ENCODE results near the gene COQ8A.
"Not testable (repeated sequence)": the region's sequence is repeated elsewhere in the genome, so short reads cannot be mapped to it uniquely, and the experiment has no call there.

COQ8A gene

DNA sequence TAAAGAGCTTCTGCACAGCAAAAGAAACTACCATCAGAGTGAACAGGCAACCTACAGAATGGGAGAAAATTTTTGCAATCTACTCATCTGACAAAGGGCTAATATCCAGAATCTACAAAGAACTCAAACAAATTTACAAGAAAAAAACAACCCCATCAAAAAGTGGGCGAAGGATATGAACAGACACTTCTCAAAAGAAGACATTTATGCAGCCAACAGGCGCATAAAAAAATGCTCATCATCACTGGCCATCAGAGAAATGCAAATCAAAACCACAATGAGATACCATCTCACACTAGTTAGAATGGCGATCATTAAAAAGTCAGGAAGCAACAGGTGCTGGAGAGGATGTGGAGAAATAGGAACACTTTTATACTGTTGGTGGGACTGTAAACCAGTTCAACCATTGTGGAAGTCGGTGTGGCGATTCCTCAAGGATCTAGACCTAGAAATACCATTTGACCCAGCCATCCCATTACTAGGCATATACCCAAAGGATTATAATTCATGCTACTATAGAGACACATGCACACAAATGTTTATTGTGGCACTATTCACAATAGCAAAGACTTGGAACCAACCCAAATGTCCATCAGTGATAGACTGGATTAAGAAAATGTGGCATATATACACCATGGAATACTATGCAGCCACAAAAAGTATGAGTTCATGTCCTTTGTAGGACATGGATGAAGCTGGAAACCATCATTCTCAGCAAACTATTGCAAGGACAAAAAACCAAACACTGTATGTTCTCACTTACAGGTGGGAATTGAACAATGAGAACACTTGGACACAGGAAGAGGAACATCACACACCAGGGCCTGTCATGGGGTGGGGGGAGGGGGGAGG lies 10.6 kb upstream of the COQ8A start:
- not testable (repeated sequence) for DNase-seq (ENCODE audit: low read depth)

DNA sequence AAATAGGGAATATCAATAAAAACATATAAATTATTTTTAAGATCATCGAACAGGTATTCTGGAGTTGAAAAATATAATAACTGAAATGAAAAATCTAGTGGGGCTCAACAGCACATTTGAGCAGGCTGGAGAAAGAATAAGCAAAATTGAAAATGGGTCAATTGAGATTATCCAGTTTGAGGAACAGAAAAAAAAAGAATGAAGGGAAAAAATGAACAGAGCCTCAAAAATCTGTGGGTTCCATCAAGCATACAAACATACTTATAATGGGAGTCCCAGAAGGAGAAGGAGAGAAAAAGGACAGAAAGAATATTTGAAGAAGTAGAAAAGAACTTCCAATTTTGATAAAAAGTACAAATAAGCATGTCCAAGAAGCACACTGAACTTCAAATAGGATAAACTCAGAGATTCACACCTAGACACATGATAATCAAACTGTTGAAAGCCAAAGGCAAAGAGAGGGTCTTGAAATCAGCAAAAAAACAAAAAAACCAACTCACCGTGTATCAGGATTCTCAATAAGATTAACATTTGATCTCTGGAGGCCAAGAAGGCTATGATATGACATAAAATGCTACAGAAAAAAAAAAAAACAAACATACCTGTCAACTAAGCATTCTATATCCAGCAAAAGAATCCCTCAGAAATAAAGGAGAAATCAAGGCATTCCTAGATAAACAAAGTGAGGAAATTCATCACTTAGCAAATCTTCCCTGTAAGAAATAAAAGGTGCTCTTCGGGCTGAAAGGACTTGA lies 5.4 kb upstream of the COQ8A start:
- no peak for DNase-seq (ENCODE audit: low read depth)

DNA sequence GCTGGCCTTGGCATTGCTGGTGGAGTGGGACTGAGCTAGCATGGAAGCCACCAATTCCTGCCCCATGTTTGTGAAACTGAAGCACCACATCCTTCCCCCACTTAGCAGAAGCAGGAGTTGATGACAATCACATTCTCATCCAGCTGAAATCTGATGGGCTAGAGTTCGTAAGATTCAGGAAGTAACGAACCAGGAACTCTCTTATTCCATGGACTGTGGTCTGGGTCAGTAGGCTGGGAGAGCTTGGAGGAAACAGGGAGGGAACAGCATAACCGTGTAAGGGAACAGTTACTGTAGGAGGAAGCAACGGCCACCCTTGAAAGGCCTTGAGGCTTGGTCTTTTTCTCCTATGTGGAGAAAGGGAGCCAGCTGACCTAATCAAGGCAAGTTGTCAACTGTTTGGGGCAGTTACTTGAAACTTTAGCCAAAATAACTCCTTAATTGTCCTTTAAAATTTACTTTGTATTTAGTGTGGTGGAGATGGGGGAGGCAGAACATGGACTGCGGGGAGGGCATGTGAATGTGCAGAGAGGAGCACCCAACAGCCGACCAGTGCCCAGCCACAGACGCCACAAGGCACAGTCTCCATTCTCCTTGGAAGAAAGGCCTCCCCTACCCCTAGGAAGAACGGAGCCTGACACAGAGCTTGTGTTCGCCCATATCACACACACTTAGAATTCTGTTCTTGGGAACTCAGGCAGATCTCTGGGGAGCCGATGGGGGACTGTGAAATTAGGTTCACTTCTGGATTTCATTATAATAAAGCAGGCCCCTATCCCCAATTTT lies 2.0 kb upstream of the COQ8A start:
- DNase-seq (ENCODE audit: low read depth): no peak

DNA sequence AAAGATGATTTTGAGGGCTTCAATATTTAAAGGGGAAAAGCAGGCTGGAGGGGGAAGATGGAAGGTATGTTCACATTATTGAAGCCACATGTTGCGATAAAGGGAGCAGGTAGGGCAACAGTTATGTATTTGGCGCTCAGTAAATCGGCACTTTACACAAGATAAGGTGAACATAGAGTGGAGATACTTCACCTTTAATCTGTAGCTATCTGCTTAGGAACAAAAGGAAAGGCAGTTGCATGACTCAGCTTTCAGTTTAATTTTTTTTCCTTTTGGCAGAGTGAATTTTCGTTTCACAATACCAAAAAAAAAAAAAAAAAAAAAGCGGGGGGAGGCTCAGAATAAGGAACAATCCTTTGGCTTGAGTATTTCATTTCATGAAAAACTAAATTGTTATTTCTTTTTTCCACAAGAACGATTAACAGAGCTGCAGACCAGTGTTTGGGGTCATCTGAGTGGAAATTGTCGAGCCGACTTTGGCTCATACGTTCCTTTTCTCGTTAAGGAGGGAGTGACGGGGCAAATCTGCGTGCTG lies 1.1 kb upstream of the COQ8A start:
- DNase-seq (ENCODE audit: low read depth): no peak

DNA sequence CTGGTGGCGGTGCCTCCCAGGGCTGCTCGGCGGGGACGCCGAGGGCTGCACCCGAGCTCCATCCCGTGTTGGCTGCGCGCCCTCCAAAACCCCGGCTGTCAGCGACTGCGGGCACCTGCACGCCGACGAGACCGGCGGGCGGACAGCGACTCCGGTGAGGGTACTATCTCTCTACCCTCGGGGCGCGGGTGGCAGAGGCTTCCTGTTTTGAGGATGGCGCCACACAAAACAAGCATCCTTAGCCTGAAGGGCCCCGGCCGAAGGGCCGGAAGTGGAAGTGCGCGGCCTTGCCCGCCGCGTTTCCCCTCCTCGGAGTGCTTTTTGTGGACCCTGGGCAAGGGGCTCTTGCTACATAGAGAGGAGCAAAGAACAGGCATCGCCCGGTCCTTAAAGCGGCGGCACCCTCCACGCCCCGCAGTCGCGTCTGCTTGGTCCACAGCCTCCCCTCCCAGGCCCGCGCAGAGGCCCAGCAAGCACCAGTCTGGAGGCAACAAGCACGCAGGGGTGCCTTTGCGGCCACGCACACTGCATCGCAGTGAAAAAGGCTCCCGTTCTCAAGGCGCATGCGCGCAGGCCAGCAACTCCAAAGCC lies 561 bp upstream of the COQ8A start:
- no peak for DNase-seq (ENCODE audit: low read depth)

DNA sequence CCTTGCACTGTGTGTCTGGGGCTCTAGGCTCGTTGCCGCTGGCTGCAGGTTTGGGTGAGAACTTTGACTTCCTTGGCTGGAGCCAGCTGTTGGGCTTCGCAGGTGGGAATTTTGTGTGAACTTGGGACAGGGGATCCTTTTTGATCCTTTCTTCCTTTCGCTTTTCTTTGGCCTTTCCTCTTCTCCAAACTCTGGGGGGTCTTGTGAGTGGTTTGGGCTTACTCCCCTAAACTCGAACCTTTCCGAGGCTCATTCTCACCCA lies 643 bp downstream of the COQ8A start:
- DNase-seq (ENCODE audit: low read depth): no peak

DNA sequence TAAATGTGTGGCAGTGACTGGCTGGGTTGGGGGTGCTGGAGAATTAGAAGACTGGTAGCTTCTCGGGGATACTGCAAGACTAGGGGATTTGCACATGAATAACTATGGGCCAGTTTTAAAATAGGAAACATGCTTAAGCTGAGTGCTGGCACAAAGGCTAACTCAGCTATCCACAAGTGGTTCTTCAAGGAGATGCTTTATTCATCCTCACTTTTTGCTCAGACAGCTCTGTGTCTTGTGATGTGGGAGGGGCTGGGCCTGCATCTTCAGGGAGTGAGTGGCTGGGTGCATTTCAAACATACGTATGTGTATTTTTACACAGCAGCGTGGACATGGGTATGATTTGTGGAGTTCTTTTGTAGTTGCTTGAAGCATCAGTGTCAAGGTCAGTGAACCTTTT lies 2.3 kb downstream of the COQ8A start:
- no peak for DNase-seq (ENCODE audit: low read depth)

DNA sequence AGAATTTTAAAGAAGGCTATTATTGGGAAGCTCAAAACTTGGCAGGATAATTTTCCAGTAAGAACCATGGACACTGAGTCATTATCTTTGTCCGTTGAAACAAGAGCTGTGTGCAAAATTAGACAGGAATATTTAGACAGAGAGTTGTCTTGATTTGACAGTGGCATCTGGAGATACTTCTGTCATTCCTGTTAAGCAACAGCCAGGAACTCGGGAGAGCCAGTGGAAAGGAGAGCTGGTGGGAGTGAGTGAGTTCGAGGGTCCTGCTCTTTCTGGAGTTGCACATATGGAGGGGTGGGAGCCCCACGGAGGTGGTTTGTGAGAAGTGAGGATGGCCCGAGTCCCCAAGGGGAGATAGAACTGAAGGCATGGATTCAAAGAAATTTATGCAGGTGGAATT lies 3.1 kb downstream of the COQ8A start:
- no peak for DNase-seq (ENCODE audit: low read depth)

DNA sequence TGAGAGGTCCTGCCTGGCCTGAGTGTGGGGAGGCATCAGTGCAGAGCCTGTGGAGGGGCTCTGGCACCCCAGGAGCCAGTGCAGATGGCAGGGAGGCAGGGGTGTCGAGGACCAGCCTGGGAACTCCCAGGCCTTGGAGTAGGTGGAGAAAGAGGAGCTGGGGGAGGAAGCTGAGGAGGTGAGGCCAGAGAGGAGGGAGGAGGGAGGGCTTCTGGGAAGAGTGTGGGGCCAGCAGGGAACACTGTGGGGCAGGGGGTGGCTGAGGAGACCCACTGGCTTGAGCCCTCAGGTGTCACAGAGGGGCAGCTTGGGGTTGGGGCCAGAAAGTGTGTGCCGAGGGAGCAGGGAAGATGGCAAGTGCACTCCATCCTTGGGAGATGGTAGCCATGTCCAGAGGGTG lies 3.8 kb downstream of the COQ8A start:
- DNase-seq (ENCODE audit: low read depth): no peak

DNA sequence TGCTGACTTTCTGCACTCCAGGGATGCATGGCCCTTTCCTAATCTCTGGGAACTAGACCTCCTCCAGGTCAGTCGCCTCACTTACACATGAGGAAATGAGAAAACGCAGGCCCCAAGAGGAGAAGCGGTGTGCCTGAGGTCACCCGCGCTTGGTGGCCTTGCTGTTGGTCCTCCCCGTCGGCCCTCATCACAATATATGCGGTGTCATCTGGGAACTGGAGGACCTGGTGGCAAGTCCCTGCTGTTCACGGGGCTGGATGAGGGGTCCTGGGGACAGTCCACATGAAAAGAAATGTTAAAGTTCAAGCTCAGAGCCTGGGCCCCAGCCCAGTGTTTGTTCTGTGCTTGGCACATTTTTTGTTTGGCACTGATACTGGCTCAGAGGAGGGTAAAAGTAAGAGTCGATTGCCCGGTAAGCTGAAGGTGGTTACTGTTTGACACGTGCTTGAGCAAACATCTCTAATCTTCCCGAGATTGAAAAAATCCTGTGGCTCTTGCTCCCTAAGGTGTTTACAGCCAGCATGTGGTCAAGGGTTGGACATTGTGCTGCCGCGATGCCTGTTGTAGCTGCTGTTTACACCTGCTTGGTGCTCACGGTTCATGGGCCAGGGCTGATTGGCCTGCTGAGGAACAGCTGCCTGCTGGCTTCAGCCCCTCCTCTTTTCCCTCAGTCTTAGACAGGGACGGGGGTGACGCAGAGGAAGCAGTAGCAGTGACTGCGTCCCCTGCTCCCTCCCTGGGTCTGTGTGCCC lies 5.2 kb downstream of the COQ8A start:
- no peak for DNase-seq (ENCODE audit: low read depth)

DNA sequence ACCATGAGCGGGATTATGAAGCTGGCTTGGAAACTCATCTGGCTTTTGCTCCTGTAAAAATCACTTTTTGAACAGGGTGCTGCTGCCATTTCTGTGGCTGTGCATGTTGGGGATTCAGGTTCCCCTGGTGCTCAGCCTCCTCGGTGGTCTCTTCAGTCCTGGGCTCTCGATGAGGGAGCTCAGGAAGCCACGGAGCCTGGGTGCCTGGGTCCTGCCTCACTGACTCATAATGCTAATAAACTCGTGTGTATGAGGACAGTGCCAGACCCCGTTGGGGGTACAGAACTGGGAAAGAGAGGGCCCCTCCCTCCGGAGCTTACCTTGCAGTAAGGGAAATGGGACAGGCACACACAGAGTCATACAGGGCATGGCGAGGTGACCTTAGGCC lies 5.8 kb downstream of the COQ8A start:
- DNase-seq (ENCODE audit: low read depth): no peak

DNA sequence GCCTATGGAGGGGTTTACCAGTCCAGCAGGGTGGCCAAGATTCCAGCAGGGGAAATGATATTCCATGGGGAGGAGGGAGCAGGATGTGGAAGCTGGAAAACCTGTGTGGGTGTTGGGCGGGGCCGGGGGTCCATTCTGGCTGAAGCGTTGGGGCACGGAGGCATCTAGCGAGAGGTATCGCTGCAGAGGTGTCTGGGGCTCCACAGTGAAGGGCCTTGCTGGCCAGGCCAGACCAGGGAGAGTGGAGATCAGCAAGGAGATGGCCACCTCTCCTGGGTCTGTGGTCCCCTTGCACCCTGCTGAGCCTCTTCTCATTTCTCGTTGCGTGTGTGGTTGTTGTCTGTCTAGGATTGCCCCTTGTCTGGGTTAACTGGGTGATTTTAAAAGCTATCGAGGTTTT lies 6.2 kb downstream of the COQ8A start:
- DNase-seq (ENCODE audit: low read depth): no peak

DNA sequence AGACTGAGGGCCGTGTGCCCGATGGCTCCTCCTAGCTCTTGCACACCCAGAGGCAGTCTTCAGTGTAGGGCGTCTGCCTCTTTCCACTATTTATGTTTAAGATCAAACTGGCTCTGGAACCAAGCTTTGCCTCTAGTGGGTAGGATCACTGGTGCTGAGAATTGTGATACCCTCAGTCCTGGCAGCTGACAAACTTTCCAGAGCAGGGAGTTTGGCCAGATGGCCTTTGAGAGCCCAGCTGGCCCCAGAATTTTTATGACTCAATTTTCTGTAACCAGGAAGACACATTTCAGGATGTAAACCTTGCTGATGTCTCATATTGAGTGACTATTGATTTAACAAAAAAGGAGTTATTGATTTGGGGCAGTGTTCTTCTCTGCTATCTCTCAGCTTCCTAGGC lies 6.7 kb downstream of the COQ8A start:
- no peak for DNase-seq (ENCODE audit: low read depth)

DNA sequence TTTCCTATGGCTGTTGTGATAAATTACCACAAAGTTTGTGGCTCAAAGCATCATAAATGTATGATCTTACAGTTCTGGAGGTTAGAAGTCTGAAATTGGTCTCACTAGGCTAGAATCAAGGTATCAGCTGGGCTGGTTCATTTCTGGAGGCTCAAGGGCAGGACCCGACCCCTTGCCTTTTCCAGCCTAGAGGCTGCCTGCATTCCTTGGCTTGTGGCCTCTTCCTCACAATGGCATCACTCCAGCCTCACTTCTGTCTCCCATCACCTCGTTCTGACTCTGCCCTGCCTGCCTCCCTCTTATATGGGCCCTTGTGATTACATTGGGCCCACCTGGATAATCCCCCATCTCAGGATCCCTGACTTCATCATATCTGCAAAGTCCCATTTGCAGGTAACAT lies 8.0 kb downstream of the COQ8A start:
- no peak for DNase-seq (ENCODE audit: low read depth)

DNA sequence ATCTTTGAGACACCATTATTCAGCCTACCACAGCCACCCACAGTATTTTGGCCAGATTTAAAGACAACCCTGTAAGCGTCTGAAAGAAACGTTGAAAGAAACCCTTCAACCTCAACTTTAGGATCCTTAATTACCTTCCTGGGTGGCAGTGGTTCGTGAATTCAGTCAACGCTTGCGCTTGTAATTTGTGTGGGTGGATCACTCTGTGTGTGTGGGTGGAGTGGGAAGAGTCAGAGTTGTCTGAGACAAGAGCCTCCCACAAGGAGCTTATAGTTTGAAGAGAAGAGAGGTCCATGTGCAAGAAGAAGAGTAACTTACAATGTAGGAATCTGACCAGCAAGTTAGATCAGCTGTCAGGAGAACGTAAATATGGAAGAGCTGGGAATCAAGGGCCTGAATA lies 8.4 kb downstream of the COQ8A start:
- no peak for DNase-seq (ENCODE audit: low read depth)

DNA sequence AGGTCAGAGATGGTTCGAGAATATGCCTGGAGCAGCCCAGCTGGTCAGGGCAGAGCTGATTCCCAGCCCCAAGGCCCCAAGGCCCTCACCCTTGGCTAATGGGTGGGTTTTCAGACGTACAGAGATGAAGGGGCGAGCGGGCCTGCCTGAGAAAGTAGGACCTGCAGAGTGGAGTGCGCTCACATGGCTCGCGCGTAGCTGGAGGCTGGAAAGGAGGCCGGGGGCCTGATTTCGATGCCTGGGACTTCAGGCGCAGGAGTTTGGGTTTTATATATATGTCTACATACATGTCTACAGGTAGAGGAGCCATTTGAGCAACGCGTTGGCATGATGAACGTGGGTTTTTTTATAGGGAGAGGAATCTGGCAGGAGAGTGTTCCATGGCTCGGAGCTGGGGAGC lies 8.9 kb downstream of the COQ8A start:
- DNase-seq (ENCODE audit: low read depth): no peak

DNA sequence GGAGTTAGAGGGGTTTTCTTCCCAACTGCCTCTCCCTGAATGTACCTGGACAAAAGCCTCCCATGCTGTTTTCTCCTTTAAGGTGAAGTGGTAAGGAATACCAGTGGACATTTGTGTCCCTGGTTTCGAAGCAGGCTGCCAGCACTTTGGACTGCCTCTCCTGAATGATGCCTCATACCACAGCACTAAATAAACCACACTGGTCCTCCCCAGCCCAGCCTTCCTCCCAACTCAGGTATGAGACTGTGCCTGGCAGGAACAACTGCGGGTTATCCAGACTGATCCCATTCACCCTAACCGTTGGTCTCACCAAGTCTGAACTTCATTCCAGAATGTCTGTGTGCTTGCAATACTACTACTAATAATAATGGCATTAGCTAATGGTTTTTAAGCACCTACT lies 9.3 kb downstream of the COQ8A start:
- DNase-seq (ENCODE audit: low read depth): no peak

DNA sequence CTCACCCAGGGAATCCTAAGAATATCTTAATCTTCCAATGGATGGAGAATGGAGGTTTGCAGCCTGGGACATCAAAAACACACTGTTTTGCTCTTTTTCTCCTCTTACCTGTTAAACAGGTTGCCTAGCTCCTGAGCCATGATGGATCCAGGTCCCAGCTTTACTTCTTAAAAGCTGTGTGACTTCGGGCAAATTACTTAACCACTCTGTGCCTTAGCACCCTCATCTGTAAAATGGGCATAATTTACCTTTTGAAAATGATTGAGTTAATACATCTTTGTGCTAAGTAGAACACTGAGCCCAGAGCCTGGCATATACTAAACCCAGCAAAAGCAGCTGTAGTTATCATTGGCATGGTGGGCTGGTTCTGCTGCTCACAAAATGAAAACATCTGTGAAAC lies 10.2 kb downstream of the COQ8A start:
- no peak for DNase-seq (ENCODE audit: low read depth)

DNA sequence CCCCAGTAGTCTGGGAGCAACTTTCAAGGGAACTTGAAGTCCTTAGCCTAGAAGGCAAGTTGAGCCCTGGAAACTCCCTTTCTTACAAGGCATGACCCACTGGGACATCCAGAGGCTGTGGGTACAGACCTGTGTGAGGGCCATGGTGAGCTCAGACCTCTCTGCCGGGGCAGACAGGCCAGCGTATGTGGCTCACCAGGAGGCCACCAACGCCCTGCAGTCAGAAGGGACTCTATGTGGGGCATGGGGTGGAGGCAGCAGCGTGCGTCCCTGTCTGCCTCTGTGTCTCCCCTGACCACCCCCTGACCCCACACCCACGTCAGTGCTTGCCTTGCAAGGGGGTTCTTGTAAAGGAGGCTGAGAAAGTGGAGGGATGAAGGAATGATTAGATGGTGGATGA lies 10.8 kb downstream of the COQ8A start:
- no peak for DNase-seq (ENCODE audit: low read depth)

DNA sequence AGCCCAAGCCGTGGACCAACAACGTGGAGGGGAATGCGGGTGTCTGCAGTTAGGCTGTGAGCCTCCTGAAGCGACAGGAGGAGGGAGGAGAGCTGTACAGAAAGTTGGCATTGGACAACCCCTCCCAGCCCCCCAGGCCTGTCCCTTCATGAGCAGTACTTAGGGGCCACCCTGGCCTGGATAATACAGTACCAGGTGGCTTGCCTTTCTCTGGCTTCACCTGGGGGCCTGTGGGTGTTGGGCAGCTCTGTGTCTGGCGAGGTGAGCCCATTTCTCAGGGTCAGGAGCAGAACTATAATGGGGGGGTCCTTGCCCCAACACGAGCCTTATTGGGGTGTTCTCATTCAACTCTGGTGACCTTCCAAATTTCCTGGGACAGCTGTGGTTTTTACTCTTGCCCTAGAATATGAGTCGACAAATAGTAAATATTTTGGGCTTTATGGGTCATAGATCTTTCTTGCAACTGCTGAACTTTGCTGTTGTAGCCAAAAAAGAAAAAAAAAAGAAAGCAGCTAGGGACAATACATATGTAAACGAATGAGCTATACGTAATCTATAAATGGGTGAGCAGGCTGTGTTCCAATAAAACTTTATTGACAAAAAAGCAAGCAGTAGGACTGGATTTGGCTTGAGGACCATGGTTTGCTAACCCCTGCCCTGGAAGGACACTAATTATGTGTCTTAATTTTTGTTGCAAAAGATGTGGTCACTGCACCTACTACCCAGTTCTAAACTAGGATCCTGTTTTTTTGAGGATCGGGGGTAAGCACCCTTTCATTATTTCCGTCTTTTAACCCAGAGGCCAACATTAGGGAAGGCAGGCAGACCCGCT lies 11.4 kb downstream of the COQ8A start:
- no peak for DNase-seq (ENCODE audit: low read depth)

DNA sequence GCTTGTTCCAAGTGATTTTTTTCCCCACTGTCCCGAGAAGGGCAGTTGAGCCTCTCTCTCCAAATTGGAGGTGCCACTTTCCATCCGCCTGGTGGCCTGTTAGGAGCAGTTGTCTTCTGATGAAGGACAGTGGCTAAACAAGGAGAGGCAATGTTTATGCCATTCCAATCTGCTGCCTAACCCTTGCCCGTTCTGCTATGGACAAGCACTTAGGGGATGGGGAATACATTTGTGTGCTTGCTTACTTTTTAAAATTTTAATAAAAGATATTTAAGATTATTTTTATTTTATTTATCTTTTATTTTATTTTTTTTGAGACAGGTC lies 12.0 kb downstream of the COQ8A start:
- no peak for DNase-seq (ENCODE audit: low read depth)

All from activated T-cell treated with anti-CD3 and anti-CD28 coated beads for 24 hours (primary cell).